GM19372 (cell line): Measurements from ENCODE around the gene OR4D11.
"Not testable (repeated sequence)": the region's sequence is repeated elsewhere in the genome, so short reads cannot be mapped to it uniquely, and the experiment has no call there.

Experiments
- ATAC-seq: cut with Tn5 transposase; IDR thresholded peaks from one replicate; pipeline ENCODE4 v1.9.1; 2021; ENCODE audit warnings: mild to moderate bottlenecking, low read depth, moderate library complexity; ENCODE audit not compliant: unreplicated experiment

Gene OR4D11

GRCh38 chr11:59503276-59503675 lies at the start of gene OR4D11:
Gene OR4D11 (plus strand): TSS chr11:59503576. CDS start chr11:59503576, 0 bp downstream.
- no peak for ATAC-seq

GRCh38 chr11:59456661-59457060 lies 46.7 kb upstream of the OR4D11 start, which contains the start of gene OR4D6:
Gene OR4D6 (plus strand): TSS chr11:59456961. CDS start chr11:59456961, 0 bp downstream.
- no peak for ATAC-seq

GRCh38 chr11:59459916-59460315 lies 43.5 kb upstream of the OR4D11 start:
- ATAC-seq: no peak

- ATAC-seq: no peak
These were observed 40.2 kb upstream of the OR4D11 start for GRCh38 chr11:59463190-59463641.

- no peak for ATAC-seq
These were observed 30.4 kb upstream of the OR4D11 start, which contains the start of gene OR4D10 for GRCh38 chr11:59473015-59473414. Gene OR4D10 (plus strand): TSS chr11:59473315. CDS start chr11:59477430, 4,115 bp downstream.

- no peak for ATAC-seq
These were observed 28.2 kb upstream of the OR4D11 start for GRCh38 chr11:59475176-59475575.

- ATAC-seq: no peak
These were observed 23.5 kb upstream of the OR4D11 start for GRCh38 chr11:59479906-59480305.

- ATAC-seq: no peak
These were observed 23.0 kb upstream of the OR4D11 start for GRCh38 chr11:59480359-59480758.

GRCh38 chr11:59501931-59502330 lies 1.4 kb upstream of the OR4D11 start:
- ATAC-seq: no peak

GRCh38 chr11:59510941-59511589 lies 7.7 kb downstream of the OR4D11 start, which contains the start of gene OR4D9:
Gene OR4D9 (plus strand): TSS chr11:59511539. CDS start chr11:59514913, 3,374 bp downstream.
- ATAC-seq: no peak

GRCh38 chr11:59511675-59512074 lies 8.3 kb downstream of the OR4D11 start:
- no peak for ATAC-seq

- ATAC-seq: not testable (repeated sequence)
These were observed 16.8 kb downstream of the OR4D11 start for GRCh38 chr11:59520139-59520538.

- ATAC-seq: no peak
These were observed 17.4 kb downstream of the OR4D11 start for GRCh38 chr11:59520741-59521140.

GRCh38 chr11:59523541-59523940 lies 20.2 kb downstream of the OR4D11 start:
- ATAC-seq: no peak

GRCh38 chr11:59528711-59529110 lies 25.3 kb downstream of the OR4D11 start:
- no peak for ATAC-seq

- ATAC-seq: no peak
These were observed 29.2 kb downstream of the OR4D11 start for GRCh38 chr11:59532620-59533019.

GRCh38 chr11:59534676-59535075 lies 31.3 kb downstream of the OR4D11 start:
- ATAC-seq: no peak

- no peak for ATAC-seq
These were observed 38.9 kb downstream of the OR4D11 start for GRCh38 chr11:59542142-59542810.

GRCh38 chr11:59543713-59544112 lies 40.3 kb downstream of the OR4D11 start:
- ATAC-seq: not testable (repeated sequence)

GRCh38 chr11:59544869-59545178 lies 41.4 kb downstream of the OR4D11 start:
- ATAC-seq: no peak

- ATAC-seq: no peak
These were observed 42.0 kb downstream of the OR4D11 start for GRCh38 chr11:59545179-59546020.
